Kidney epithelial cell (primary cell): ENCODE results near the gene PCMTD2. TPM values are rescaled to one million over a fixed set of nuclear protein-coding genes. Genes with fewer than 3 reads are reported as not detected.
"Not testable (repeated sequence)": the region's sequence is repeated elsewhere in the genome, so short reads cannot be mapped to it uniquely, and the experiment has no call there.

Experiments used
- DNase-seq: peaks from one replicate; pipeline ENCODE4 v3.0.0-alpha.2; 2010; ENCODE audit warnings: low read depth
- H3K27me3 ChIP-seq: 2 replicates; pipeline ENCODE4 v1.6.0; 2011; ENCODE audit warnings: low read length; ENCODE audit not compliant: control insufficient read depth, insufficient read depth
- H3K36me3 ChIP-seq: 2 replicates; pipeline ENCODE4 v1.5.1; 2011; ENCODE audit warnings: low read length; ENCODE audit not compliant: control insufficient read depth, insufficient read depth
- H3K4me3 ChIP-seq: 2 replicates; pipeline ENCODE4 v1.5.1; 2011; ENCODE audit warnings: low read depth, mild to moderate bottlenecking, control low read depth, low read length
- total RNA-seq: library from RNA; depleted of rRNA; stranded (reverse); fragments of >200 nt; gene quantifications from 2 replicates; pipeline ENCODE4 v1.2.3, GENCODE V29; 2015
- TF ChIP-seq, protein P1 (sequence below): IDR thresholded peaks from 2 replicates; pipeline ENCODE4 v1.5.1; 2011; ENCODE audit warnings: mild to moderate bottlenecking, moderate library complexity, low read length, control low read depth, inconsistent platforms; ENCODE audit not compliant: insufficient read depth, poor library complexity, severe bottlenecking

The PCMTD2 gene
- total RNA-seq, 1 donor from 2014 or later: 53.8 TPM

DNA sequence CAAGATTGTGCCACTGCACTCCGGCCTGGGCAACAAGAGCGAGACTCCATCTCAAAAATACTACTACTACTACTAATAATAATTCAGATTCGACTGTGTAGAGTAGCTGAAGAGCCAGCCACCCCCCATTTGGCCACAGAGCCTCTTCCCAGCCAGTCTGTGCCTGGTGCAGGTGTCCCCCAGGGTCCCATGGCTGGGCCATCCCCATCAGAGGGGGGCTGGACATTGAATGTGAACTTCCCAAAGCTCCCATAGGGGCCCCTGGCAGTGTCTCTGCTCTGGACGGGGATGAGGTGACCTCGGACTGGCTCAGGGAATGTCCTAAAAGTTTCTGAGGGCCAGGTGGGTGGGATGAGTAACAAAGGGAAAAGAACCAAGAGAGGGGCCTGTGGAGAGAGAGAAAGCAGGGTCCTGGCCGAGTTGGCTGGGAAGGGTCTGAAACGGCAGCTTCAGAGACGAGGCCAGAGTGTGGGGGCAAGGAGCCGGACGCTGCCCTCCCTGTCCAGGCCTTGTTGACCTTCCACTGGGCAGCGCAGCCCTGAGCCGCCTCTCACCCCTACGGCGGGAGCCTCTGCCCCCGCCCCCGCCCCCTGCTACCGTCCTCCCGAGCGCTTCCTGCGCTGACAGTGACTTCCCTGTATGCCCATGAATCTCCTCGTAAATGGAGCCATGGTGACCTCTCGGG is 24.9 kb upstream of the PCMTD2 start:
- peaks cover 20% of the 10 kb centered on the region for H3K27me3 ChIP-seq
- TF ChIP-seq, protein P1, sequence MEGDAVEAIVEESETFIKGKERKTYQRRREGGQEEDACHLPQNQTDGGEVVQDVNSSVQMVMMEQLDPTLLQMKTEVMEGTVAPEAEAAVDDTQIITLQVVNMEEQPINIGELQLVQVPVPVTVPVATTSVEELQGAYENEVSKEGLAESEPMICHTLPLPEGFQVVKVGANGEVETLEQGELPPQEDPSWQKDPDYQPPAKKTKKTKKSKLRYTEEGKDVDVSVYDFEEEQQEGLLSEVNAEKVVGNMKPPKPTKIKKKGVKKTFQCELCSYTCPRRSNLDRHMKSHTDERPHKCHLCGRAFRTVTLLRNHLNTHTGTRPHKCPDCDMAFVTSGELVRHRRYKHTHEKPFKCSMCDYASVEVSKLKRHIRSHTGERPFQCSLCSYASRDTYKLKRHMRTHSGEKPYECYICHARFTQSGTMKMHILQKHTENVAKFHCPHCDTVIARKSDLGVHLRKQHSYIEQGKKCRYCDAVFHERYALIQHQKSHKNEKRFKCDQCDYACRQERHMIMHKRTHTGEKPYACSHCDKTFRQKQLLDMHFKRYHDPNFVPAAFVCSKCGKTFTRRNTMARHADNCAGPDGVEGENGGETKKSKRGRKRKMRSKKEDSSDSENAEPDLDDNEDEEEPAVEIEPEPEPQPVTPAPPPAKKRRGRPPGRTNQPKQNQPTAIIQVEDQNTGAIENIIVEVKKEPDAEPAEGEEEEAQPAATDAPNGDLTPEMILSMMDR: no peak
- no peak overlapping the region for H3K4me3 ChIP-seq
- no peak for DNase-seq
- no peaks in the 10 kb centered on the region for H3K36me3 ChIP-seq

DNA sequence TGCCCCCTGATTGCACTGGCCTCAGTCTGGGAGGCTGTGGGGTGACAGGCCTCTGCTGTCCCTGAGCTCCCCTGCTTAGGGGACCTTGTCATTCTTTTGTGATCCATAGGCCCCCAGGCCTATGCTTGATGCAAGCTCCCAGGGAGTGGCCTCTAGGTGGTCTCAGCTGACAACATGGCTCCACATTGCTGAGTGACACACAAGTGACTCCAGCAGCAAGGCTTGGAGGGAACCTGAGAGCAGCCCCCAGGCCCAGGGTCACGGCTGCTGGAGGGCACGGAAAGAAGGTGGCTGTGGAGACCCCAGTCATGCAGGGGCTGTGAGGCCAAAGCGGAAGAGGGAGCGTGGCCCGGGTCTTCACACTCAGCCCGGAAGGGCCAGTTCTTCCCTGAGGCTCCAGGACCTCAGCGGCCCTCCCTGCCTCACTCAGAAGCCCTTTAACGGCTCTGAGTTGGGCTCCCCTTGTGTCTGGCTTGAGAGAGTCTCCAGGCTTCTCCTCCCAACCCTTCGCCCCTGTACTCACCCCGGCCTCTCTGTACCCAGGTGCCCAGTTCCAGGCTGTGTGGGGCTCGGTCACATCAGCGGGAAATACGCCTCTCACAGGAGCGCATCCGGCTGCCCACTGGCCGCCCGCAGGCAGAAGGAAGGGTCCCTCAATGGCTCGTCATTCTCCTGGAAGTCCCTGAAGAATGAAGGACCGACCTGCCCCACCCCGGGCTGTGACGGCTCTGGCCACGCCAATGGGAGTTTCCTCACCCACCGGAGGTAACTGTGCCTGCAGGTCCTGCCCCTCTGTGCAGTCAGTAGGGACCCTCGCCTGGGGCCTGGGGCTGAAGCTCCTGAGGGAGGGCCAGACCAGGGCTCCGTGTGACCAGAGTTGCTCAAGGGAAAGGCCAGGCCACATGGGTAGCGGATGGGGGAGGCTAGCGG is 23.7 kb upstream of the PCMTD2 start:
- H3K27me3 ChIP-seq: peaks cover 20% of the 10 kb centered on the region
- TF ChIP-seq, protein P1: no peak
- no peaks in the 10 kb centered on the region for H3K36me3 ChIP-seq

DNA sequence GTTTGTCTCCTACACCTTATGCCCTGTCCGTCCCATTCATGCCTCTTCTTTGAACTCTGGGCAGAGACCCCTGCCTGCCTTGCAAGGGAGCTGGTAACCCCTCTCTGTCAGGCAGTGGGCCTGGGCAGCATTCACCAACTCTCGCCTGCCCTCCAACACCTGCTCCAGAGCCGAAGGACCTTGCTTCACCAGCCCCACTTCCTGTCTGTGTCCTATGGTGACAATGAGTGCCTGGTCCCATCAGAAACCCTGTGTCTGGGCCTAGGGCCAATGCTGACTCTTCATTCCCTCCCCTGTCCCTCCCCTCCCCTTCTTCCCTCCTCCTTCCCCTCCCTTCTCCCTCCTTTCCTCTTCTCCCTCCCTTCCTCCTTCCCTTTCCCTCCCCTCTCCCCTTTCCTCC is 22.8 kb upstream of the PCMTD2 start:
- Histone ChIP-seq H3K4me3 (no peak overlapping the region), H3K36me3 (no peaks in the 10 kb centered on the region), H3K27me3 (peaks cover 18% of the 10 kb centered on the region)
- TF ChIP-seq, protein P1: no peak
- no peak for DNase-seq

More for the DNA sequence above, 23.7 kb upstream of the PCMTD2 start:
- H3K4me3 ChIP-seq: no peak overlapping the region
- DNase-seq: no peak

DNA sequence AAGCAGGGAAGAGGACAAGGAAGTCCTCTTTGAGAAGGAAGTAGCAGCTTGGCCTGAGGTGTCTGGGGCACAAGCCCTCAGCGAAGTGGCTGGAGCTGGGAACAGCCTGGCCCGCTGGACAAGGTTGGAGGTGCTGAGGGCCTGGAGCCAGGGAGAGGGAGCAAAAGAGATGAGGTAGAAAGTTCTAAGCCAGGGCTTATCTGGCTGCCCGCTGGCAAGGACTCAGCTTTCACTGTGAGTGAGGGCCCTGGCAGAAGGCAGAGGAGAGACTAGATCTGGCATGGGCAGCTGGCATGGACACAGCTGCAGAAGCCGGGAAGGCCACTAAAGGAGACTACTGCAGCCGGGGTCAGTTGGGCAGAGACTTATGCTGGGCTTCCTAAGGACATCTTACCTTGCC is 21.8 kb upstream of the PCMTD2 start:
- Histone ChIP-seq H3K4me3 (no peak overlapping the region), H3K27me3 (peaks cover 18% of the 10 kb centered on the region), H3K36me3 (no peaks in the 10 kb centered on the region)
- no peak for DNase-seq
- TF ChIP-seq, protein P1: no peak

DNA sequence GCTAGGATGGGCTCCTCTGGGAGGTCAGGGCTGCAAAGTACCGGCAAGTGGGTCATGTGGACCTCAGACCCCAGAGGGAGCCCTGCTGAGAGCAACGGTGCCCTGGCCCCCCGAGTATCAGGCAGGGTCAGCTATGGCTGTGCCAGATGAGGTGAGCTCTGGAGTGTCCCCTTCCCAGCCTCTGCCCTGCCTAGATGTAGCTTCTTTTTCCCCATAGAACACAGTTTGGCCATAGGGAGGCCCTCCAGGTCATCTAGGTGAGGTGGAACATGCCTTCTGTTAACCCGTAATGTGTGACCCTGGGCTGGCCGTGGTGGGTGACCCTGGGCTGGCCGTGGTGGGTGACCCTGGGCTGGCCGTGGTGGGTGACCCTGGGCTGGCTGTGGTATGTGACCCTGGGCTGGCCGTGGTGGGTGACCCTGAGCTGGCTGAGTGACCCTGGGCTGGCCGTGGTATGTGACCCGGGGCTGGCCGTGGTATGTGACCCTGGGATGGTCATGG is 21.2 kb upstream of the PCMTD2 start:
- Histone ChIP-seq H3K4me3 (no peak overlapping the region), H3K27me3 (peaks cover 18% of the 10 kb centered on the region), H3K36me3 (no peaks in the 10 kb centered on the region)
- DNase-seq: no peak
- TF ChIP-seq, protein P1: no peak

DNA sequence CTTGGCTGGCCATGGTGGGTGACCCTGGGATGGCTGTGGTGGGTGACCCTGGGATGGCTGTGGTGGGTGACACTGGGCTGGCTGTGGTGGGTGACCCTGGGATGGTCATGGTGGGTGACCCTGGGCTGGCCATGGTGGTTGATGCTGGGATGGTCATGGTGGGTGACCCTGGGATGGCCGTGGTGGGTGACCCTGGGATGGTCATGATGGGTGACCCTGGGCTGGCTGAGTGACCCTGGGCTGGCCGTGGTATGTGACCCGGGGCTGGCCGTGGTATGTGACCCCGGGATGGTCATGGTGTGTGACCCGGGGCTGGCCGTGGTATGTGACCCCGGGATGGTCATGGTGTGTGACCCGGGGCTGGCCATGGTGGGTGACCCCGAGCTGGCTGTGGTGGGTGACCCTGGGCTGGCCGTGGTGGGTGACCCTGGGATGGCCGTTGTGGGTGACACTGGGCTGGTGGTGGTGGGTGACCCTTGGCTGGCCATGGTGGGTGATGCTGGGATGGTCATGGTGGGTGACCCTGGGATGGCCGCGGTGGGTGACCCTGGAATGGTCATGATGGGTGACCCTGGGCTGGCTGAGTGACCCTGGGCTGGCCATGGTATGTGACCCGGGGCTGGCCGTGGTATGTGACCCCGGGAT is 20.5 kb upstream of the PCMTD2 start:
- H3K4me3 ChIP-seq: not testable (repeated sequence)

More for the DNA sequence above, 20.5 kb upstream of the PCMTD2 start:
- H3K36me3 ChIP-seq, DNase-seq: not testable (repeated sequence)
- H3K27me3 ChIP-seq: peaks cover 14% of the 10 kb centered on the region
